ENCODE measurements around the gene UBE4B. TPM values are rescaled to one million over a fixed set of nuclear protein-coding genes. Genes with fewer than 3 reads are reported as not detected.

The UBE4B gene
- total and polyA plus RNA-seq, 7 donors, result 28.8 to 90.9 (median 48.5) TPM

DNA sequence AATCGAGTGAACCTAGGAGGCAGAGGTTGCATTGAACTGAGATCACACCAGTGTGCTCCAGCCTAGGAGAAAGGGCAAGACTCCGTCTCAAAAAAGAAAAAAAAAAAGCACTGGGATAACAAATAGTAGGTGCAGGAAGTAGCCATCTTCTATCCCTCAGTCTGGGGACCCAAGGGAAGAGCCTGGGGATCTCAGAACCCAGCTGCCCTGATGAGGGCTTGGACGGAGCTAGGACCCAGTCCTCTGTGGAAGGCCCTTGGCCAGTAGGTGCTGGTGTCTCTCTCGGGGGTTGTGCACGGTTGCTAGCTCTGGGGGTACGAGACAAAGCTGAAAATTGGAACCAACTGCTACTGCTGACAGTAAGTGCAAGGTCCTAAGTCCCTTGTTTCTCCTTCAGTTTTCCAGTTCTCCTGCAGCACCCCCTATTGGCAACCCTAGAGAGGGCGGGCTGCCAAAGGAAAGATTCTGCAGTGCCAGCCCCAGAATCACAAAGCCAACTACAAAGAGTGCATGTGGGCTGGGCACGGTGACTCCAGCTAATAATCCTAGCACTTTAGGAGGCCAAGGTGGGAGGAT, 120.0 kb downstream of the UBE4B start:
- peaks cover 17% of the 10 kb centered on the region for H3K4me1 ChIP-seq
- ATAC-seq (peak in 3 of 4 donors; percentile 20 to 36 (median 20)), DNase-seq (peak in 1 of 2 donors; percentile 37)
- no peaks in the 10 kb centered on the region for H3K9me3 ChIP-seq
- no peaks in the 10 kb centered on the region for H3K27me3 ChIP-seq (ENCODE audit: insufficient read depth in 3 of 3, low read length in 2 of 3)
- H3K36me3 ChIP-seq (ENCODE audit: insufficient read depth in 1 of 2, low read depth in 1 of 2), result peaks cover 0 to 49% of the 10 kb centered on the region in 2 donors
- H3K4me3 ChIP-seq, result no peak overlapping the region
- 73 to 85% (median 74%) methylated on average over 8 of the region's 8 CpGs for WGBS, 3 donors
- intact Hi-C loops (cut with DNase I), result loop anchor here in 1 of 2 donors (5.0 kb wide), 1 partner anchor 185 kb away; no protein-coding TSS in a partner anchor
- H3K27ac ChIP-seq, result peak overlapping the region; percentile 86
- TF ChIP-seq, protein P1, sequence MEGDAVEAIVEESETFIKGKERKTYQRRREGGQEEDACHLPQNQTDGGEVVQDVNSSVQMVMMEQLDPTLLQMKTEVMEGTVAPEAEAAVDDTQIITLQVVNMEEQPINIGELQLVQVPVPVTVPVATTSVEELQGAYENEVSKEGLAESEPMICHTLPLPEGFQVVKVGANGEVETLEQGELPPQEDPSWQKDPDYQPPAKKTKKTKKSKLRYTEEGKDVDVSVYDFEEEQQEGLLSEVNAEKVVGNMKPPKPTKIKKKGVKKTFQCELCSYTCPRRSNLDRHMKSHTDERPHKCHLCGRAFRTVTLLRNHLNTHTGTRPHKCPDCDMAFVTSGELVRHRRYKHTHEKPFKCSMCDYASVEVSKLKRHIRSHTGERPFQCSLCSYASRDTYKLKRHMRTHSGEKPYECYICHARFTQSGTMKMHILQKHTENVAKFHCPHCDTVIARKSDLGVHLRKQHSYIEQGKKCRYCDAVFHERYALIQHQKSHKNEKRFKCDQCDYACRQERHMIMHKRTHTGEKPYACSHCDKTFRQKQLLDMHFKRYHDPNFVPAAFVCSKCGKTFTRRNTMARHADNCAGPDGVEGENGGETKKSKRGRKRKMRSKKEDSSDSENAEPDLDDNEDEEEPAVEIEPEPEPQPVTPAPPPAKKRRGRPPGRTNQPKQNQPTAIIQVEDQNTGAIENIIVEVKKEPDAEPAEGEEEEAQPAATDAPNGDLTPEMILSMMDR (IDR thresholded peaks at IDR 0.05), result peak; percentile 39

DNA sequence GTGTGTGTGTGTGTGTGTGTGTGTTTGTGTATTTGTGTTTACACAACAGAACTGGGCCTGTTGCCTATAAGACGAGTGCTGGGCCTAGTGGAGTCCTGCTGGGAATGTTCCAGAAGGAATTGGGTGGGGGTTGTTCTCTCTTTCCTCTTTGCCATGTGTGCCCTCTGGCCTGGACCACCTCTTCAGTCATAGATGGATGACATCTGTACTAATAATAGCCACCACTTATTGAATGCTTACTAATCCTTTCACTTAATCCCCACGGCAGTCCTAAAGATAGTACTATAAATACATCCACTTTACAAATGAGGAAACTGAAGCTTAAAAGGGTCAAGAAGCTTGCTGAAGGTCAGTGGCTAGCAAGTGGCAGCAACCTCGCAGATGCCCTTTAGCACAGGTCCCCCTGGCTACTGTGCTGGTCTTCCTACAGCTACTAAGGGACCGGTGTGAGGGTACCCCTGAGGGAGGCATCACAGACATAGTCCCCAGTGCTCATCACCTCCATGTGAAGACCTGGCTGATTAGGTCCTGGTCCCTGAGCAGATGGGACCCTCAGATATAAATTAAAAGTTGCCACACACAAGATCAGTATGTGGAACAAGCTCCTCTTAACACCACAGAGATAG, 122.4 kb downstream of the UBE4B start:
- H3K4me3 ChIP-seq, result no peak overlapping the region
- H3K36me3 ChIP-seq (ENCODE audit: insufficient read depth in 1 of 2, low read depth in 1 of 2), result peaks cover 3 to 38% of the 10 kb centered on the region in 2 donors
- H3K9me3 ChIP-seq, result no peaks in the 10 kb centered on the region
- ATAC-seq, result peak; percentile 88 to 95 (median 92)
- H3K27me3 ChIP-seq (ENCODE audit: insufficient read depth in 3 of 3, low read length in 2 of 3), result no peaks in the 10 kb centered on the region
- TF ChIP-seq, protein P1 (IDR thresholded peaks at IDR 0.05), result no peak
- peaks cover 19% of the 10 kb centered on the region for H3K4me1 ChIP-seq
- H3K27ac ChIP-seq, result peak overlapping the region; percentile 86
- intact Hi-C loops (cut with DNase I), result no loop called here
- WGBS, 3 donors, result 16 to 29% (median 26%) methylated on average over 4 of the region's 4 CpGs
- no peak for DNase-seq

DNA sequence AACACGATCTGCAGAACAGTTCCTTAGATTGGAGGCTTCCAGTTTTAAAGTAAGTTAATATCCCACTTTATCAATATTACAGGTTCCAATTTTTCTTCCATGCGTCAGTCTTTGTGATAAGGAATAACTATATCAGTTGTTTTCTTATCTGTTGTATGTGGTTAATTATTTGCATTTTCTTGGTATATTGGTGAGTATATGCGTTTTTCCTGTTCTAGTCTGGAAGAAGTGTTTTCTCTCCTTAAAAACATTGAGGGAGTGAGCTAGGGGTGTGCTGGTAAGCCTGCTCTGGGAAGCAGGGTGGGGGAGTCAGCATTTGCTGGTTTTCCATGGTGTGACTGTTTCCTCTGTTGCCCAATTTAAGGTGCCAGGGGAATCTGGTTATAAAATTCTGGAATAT, 127.4 kb downstream of the UBE4B start:
- WGBS, 3 donors, result 73 to 81% (median 74%) methylated on average over 3 of the region's 3 CpGs
- TF ChIP-seq, protein P1 (IDR thresholded peaks at IDR 0.05), result no peak
- peak overlapping the region; percentile 86 for H3K27ac ChIP-seq
- no peaks in the 10 kb centered on the region for H3K27me3 ChIP-seq (ENCODE audit: insufficient read depth in 3 of 3, low read length in 2 of 3)
- DNase-seq (no peak), ATAC-seq (no peak)
- peaks cover 28% of the 10 kb centered on the region for H3K4me1 ChIP-seq
- H3K9me3 ChIP-seq, result no peaks in the 10 kb centered on the region
- intact Hi-C loops (cut with DNase I), result loop anchor here in 1 of 2 donors (5.0 kb wide), 1 partner anchor 47 kb away; no protein-coding TSS in a partner anchor
- no peak overlapping the region for H3K4me3 ChIP-seq
- H3K36me3 ChIP-seq (ENCODE audit: insufficient read depth in 1 of 2, low read depth in 1 of 2), result peaks cover 3 to 45% of the 10 kb centered on the region in 2 donors

DNA sequence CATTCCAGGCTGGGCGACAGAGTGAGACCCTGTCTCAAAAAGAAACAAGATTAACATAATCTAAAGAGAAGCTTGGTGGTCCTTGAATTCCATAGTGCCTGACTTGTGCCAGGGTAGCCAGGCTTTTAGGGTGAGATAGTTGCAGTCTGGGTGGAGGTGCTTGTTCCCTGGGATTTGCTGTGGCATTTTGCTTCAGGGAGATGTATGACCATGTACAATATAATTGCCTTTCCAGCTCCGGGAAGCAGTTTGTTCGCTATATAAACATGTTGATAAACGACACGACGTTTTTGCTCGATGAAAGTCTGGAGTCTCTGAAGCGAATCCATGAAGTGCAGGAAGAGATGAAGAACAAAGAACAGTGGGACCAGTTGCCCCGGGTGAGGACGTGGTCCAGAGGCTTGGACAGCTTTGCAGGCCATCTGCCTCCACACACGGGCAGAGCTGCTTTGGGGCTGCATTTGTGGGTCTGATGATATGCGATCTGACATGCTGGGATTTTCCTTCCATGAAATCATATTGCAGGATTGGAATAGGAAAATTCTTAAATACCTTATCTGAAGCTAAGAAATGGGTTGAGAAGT, 128.2 kb downstream of the UBE4B start:
- TF ChIP-seq, protein P1 (IDR thresholded peaks at IDR 0.05), result no peak
- ATAC-seq, result peak; percentile 30 to 50 (median 42)
- H3K27ac ChIP-seq, result peak overlapping the region; percentile 86

More for the DNA sequence above, 128.2 kb downstream of the UBE4B start:
- no peaks in the 10 kb centered on the region for H3K9me3 ChIP-seq
- H3K4me3 ChIP-seq, result no peak overlapping the region
- intact Hi-C loops (cut with DNase I), result loop anchor here in 1 of 2 donors (5.0 kb wide), 1 partner anchor 46 kb away; no protein-coding TSS in a partner anchor
- WGBS, 3 donors, result 52 to 66% (median 53%) methylated on average over 12 of the region's 12 CpGs
- peaks cover 23% of the 10 kb centered on the region for H3K4me1 ChIP-seq
- no peaks in the 10 kb centered on the region for H3K27me3 ChIP-seq (ENCODE audit: insufficient read depth in 3 of 3, low read length in 2 of 3)
- no peak for DNase-seq
- peaks cover 6 to 54% of the 10 kb centered on the region in 2 donors for H3K36me3 ChIP-seq (ENCODE audit: insufficient read depth in 1 of 2, low read depth in 1 of 2)
